ENCODE data around the gene KRTAP5-6.
"Not testable (repeated sequence)": the region's sequence is repeated elsewhere in the genome, so short reads cannot be mapped to it uniquely, and the experiment has no call there.

KRTAP5-6 gene

DNA sequence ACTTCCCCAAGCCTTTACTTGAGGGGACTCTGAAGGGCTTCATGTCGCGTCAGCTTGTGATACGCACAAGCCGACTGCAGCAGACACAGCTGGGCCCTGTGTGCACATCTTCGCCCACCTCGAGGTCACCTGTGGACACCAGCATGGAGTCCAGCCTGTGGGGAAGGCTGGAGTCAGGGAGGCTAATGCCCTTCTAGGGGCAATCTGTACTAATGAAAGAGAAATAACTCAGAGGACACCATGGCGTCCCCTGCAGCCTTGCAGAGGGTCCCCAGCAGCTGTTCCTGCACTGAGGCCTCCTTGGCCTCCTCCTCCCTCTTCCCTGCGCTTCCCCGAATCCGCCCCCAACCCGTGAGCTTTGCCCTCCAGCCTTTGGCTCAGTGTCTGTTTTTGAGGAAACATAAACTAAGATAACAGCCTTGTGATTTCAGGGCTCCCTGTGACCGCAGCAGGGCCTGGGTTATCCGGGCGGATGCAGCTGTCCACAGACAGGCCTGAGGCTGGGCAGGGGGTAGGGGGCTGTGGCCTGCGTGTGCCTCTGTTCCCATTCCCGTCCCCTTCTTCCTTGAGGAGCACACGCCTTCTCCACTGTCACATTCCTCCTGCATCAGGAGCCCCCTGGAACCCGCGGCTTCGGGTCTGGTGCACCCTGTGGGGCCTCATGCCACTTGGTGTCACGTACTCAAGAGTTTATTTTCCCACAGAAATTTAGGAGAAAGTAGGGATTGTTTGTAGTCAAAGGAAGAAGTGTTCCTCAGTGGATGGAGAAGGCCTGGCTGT is 42.4 kb upstream of the KRTAP5-6 start:
- H3K36me3 ChIP-seq (ENCODE audit: control insufficient read depth, insufficient read depth, low read length), result no peaks in the 10 kb centered on the region
- no peak overlapping the region for H3K4me3 ChIP-seq (ENCODE audit: low read length)
- H3K27me3 ChIP-seq (ENCODE audit: control insufficient read depth, insufficient read depth, low read length), result peaks cover 29% of the 10 kb centered on the region
- no peak overlapping the region for H3K9ac ChIP-seq (ENCODE audit: low read length)
- H3K9me3 ChIP-seq (ENCODE audit: control insufficient read depth, low read length), result no peaks in the 10 kb centered on the region
- H3K4me1 ChIP-seq (ENCODE audit: control insufficient read depth, insufficient read depth, low read length), result no peaks in the 10 kb centered on the region

DNA sequence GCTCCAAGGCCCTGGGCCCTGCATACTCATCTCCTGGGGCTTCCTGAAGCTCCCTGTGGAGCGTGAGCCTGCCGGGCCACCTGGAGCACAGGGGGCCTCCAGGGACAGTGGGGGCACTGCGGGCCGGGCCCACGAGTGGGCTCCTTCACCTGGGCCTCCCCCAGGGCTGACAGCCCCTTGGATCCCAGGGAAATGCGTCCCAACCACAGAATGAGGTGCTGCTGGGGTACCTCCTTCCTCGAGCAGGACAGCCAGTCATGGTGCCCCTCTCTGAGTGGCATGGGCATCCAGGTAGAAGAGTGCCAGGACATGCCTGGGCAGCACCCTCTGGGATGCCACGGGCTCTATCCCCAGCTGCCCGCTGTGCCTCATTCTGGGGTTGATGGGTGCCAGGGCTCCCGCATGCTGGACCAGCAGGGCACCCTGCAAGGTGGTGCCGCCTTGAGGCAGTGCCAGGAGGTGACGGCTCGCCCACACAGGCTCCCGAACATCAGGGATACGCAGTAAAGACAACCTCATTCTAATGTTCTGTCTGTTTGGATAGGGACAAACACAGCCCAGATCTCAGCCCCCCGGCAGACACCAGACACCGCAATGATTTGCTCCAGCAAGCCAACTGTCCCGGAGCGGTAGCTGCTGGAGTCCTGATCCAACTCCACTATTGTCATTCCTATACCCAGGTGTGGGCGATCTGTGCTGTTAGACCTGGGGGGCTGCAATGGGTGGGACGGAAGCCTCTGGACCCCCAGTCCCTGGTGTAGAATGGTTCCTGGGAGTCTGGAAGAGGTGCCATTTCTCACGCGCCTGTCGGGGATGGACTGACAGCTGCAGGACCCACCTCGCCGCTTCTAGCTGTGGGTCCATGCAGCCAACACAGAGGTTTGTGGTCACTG is 41.6 kb upstream of the KRTAP5-6 start:
- Histone ChIP-seq H3K9me3 (ENCODE audit: control insufficient read depth, low read length) (no peaks in the 10 kb centered on the region), H3K27me3 (ENCODE audit: control insufficient read depth, insufficient read depth, low read length) (peaks cover 35% of the 10 kb centered on the region), H3K36me3 (ENCODE audit: control insufficient read depth, insufficient read depth, low read length) (no peaks in the 10 kb centered on the region), H3K9ac (ENCODE audit: low read length) (no peak overlapping the region), H3K4me1 (ENCODE audit: control insufficient read depth, insufficient read depth, low read length) (peaks cover 3% of the 10 kb centered on the region), H3K4me3 (ENCODE audit: low read length) (no peak overlapping the region)

DNA sequence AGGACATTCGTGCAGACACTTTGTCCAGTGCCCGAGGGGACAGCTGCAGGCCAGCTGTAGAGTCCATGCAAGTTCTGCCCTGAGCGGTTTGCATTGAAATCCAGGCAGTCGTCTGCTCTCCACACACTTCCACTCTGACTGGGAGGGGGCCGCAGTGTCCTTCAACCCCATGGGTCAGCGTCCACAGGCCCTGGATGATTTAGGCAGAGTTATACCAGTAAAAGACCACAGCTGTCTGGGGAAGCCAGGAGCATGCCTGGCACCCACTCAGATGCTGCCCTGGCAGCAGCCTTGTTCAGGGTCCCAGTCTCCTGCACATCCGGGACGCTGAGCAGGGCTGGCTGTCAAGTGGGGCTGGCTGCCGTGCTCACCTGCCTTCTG is 40.9 kb upstream of the KRTAP5-6 start:
- peaks cover 37% of the 10 kb centered on the region for H3K27me3 ChIP-seq (ENCODE audit: control insufficient read depth, insufficient read depth, low read length)
- H3K36me3 ChIP-seq (ENCODE audit: control insufficient read depth, insufficient read depth, low read length), result no peaks in the 10 kb centered on the region
- H3K4me3 ChIP-seq (ENCODE audit: low read length), result no peak overlapping the region
- no peaks in the 10 kb centered on the region for H3K9me3 ChIP-seq (ENCODE audit: control insufficient read depth, low read length)
- peaks cover 7% of the 10 kb centered on the region for H3K4me1 ChIP-seq (ENCODE audit: control insufficient read depth, insufficient read depth, low read length)
- H3K9ac ChIP-seq (ENCODE audit: low read length), result no peak overlapping the region

DNA sequence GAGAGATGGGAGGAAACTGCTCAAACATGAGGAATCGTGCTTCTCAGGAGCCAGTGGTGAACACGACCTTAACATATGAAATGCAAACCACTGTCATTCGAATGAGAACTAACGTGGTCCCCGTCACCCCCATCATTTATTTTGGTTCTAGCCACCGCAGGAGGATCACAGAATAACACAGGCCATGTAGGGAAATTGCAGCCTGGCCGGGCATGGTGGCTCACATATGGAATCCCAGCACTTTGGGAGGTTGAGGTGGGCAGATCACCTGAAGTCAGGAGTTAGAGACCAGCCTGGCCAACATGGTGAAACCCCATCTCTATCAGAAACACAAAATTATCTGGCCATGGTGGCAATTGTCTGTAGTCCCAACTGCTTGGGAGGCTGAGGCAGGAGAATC is 40.3 kb upstream of the KRTAP5-6 start:
- Histone ChIP-seq H3K4me3 (ENCODE audit: low read length) (no peak overlapping the region), H3K9ac (ENCODE audit: low read length) (no peak overlapping the region), H3K4me1 (ENCODE audit: control insufficient read depth, insufficient read depth, low read length) (peaks cover 7% of the 10 kb centered on the region), H3K27me3 (ENCODE audit: control insufficient read depth, insufficient read depth, low read length) (peaks cover 37% of the 10 kb centered on the region), H3K9me3 (ENCODE audit: control insufficient read depth, low read length) (no peaks in the 10 kb centered on the region), H3K36me3 (ENCODE audit: control insufficient read depth, insufficient read depth, low read length) (no peaks in the 10 kb centered on the region)

DNA sequence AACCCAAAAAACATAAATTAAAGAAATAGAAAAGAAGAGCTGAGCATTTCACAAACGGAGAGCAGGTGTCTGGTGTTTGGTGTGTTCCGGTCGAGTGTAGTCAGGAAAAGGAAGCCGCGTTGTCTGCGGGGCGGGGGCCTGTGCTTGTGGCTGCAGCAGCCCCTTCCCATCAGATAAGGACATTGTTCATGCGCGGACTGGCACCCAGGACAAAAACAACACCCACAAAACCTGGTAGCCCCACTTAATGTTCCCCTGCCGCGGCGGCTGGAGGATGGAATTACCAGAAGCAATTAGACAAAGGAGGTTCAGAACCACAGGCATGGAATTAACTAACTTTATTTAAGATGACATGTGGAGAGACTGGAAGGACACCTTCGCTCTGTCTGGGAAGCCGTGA is 37.5 kb upstream of the KRTAP5-6 start:
- Histone ChIP-seq H3K36me3 (ENCODE audit: control insufficient read depth, insufficient read depth, low read length) (no peaks in the 10 kb centered on the region), H3K27me3 (ENCODE audit: control insufficient read depth, insufficient read depth, low read length) (peaks cover 21% of the 10 kb centered on the region), H3K4me1 (ENCODE audit: control insufficient read depth, insufficient read depth, low read length) (peaks cover 7% of the 10 kb centered on the region), H3K9me3 (ENCODE audit: control insufficient read depth, low read length) (no peaks in the 10 kb centered on the region), H3K4me3 (ENCODE audit: low read length) (no peak overlapping the region), H3K9ac (ENCODE audit: low read length) (no peak overlapping the region)

DNA sequence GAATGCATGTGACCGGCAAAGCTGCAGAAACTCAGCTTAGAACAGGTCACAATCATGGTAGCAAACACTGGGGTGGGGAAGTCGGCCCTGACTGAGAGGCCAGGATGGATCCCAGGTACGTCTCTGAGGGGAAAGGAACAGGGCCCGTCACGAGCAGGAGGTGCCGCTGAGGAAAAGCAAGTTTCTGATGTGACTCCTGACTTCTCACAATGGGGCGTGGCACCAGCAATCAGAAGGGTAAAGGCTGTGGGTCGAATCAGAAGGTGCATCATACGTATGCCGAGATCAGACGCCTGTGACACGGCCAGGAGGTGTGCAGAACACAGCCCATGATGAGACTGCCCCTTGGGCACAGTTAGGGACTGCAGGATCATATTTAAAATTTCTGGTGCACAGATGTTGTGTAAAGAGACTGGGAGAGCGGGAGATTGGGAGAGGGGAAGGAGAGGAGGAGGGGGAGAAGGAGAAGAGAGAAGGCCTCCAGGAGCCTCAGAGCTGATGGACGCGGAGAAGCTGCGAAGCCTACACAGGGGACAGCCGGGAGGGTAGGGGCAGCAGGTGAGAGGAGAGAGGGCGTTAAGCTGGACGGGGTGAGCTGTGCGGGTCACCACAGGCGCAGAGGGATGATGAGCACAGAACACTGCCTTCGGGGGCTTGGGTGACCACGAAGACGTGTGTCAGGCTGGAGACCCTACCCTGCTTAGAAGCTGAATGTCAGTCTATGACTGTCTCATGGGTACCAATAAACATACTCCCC is 36.7 kb upstream of the KRTAP5-6 start:
- Histone ChIP-seq H3K27me3 (ENCODE audit: control insufficient read depth, insufficient read depth, low read length) (peaks cover 13% of the 10 kb centered on the region), H3K9ac (ENCODE audit: low read length) (no peak overlapping the region), H3K9me3 (ENCODE audit: control insufficient read depth, low read length) (no peaks in the 10 kb centered on the region), H3K4me3 (ENCODE audit: low read length) (no peak overlapping the region), H3K4me1 (ENCODE audit: control insufficient read depth, insufficient read depth, low read length) (peaks cover 7% of the 10 kb centered on the region), H3K36me3 (ENCODE audit: control insufficient read depth, insufficient read depth, low read length) (no peaks in the 10 kb centered on the region)

DNA sequence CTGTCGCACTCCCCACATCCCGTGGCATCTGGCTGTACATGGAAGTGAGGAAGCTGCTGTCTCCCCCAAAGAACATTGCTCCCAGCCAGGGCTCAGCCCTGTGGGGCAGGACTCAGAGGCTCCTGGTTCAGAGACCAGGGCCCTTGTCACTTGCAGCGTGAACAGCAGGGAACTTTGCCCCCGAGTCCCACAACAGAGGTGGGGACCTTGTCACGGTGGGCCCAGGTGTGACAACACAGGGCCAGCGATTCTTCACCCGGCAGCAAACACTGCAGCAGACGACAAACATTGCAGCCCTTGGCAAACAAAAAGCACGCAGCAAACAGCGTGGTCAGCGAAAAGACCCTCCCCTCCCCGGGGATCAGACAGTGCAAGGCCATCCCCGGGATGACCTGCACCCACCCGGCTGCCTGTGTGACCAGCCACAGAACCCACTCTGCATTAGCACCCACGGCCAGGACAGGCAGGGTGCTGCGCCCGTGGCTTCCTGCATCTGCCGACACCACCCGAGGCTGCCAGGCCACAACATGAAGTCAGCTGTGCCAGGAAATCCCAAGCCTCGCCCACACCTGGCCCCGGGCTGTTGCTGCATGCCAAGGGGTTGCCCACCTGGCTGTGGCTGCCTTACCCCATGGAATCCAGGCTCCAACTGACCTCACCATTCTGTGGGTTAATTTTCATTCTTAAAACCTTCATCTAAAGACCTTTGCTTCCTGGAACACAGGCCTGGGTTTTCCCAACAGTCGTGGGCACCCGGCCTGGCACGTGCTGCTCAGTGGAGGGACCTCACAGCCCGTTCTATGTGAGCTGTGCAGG is 35.3 kb upstream of the KRTAP5-6 start:
- H3K27me3 ChIP-seq (ENCODE audit: control insufficient read depth, insufficient read depth, low read length); H3K9ac ChIP-seq (ENCODE audit: low read length); H3K36me3 ChIP-seq (ENCODE audit: control insufficient read depth, insufficient read depth, low read length); H3K4me3 ChIP-seq (ENCODE audit: low read length); H3K4me1 ChIP-seq (ENCODE audit: control insufficient read depth, insufficient read depth, low read length); H3K9me3 ChIP-seq (ENCODE audit: control insufficient read depth, low read length): not testable (repeated sequence)

DNA sequence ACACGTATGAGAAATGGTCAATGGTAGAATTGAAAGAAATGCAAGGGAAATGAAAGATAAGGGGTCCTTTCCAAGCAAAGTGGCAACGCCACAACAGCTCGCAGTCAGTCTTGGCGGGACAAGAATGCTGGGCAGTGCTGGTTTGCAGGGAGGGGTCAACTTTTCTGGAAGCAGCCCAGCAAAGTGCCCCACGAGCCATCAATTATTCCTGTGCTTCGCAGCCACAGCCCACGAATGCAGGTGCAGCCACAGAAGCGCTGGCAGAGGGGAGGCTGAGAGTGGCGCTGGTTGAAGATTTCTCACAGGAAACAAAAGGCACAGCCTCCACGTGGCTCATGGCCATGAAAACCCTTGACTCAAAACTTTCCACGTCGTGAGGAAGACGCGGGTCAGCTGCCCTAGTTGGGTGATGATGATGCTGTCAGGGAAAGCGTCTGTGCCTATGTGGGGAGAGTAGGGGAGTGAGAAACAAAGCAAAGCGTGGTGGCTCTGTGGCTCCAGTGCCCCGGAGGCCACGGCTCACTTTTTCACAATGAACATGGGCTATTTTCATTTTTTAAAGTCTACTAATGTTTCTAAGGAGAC is 34.2 kb upstream of the KRTAP5-6 start:
- H3K4me1 ChIP-seq (ENCODE audit: control insufficient read depth, insufficient read depth, low read length); H3K36me3 ChIP-seq (ENCODE audit: control insufficient read depth, insufficient read depth, low read length); H3K9ac ChIP-seq (ENCODE audit: low read length); H3K9me3 ChIP-seq (ENCODE audit: control insufficient read depth, low read length); H3K4me3 ChIP-seq (ENCODE audit: low read length): not testable (repeated sequence)
- peaks cover 14% of the 10 kb centered on the region for H3K27me3 ChIP-seq (ENCODE audit: control insufficient read depth, insufficient read depth, low read length)

DNA sequence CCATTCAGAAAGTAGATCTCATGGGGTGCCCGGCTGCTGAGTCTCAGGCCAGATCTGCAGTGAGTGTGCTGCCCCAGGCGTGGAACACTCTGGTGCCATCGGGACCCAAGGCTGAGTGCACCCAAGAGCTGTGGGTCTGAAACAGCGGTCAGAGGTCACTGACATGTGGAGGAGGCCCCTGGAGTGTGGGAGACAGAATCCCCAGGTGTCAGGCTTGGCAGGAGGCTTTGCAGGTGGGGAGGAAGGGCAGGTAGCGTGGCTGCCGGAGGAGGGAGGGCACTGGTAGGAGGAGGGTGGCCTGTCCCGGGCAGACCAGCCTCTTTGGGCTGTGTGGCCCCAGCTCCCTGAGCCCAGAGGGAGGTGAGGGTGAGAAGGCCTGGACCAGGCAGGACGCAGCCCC is 31.7 kb upstream of the KRTAP5-6 start:
- no peaks in the 10 kb centered on the region for H3K9me3 ChIP-seq (ENCODE audit: control insufficient read depth, low read length)
- H3K27me3 ChIP-seq (ENCODE audit: control insufficient read depth, insufficient read depth, low read length), result peaks cover 10% of the 10 kb centered on the region
- no peaks in the 10 kb centered on the region for H3K36me3 ChIP-seq (ENCODE audit: control insufficient read depth, insufficient read depth, low read length)
- H3K4me3 ChIP-seq (ENCODE audit: low read length), result no peak overlapping the region
- H3K9ac ChIP-seq (ENCODE audit: low read length), result no peak overlapping the region
- H3K4me1 ChIP-seq (ENCODE audit: control insufficient read depth, insufficient read depth, low read length), result peaks cover 5% of the 10 kb centered on the region

DNA sequence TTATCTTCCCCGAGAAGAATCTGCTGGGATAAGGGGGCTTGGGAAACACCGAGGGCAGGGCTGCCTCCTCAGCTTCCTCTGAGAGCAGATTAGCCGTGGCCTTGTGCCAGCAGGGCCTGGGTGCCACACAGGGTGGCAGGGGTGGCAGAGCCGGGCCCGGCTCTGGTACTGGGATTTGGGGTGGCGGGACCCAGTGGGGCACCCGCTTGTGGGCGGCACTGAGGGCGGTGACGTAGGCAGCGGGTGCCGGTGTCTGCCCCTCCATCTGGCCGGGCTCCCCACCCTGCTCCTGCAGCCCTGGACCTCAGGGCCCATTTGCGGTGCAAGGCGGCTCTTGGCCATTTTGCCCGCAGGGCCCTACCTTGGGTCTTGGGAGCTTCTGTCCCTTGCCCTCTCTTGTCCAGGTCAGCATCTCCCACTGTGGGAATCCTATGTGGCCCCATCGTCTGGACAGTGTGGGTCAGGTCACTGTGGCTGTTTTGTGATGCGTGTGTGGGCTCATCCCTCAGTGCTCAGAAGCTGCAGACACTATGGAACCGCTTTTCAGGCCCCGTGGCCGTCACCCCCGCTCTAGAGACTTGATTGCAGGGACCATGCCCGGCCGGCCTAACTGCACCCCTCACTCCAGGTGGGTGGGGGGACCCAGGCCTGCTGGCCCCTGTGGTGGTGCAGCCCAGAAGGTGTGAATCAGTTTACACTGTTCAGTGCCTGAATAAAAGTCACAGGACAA is 29.7 kb upstream of the KRTAP5-6 start:
- Histone ChIP-seq H3K4me3 (ENCODE audit: low read length) (no peak overlapping the region), H3K9me3 (ENCODE audit: control insufficient read depth, low read length) (no peaks in the 10 kb centered on the region), H3K4me1 (ENCODE audit: control insufficient read depth, insufficient read depth, low read length) (no peaks in the 10 kb centered on the region), H3K36me3 (ENCODE audit: control insufficient read depth, insufficient read depth, low read length) (no peaks in the 10 kb centered on the region), H3K9ac (ENCODE audit: low read length) (no peak overlapping the region), H3K27me3 (ENCODE audit: control insufficient read depth, insufficient read depth, low read length) (peaks cover 12% of the 10 kb centered on the region)

DNA sequence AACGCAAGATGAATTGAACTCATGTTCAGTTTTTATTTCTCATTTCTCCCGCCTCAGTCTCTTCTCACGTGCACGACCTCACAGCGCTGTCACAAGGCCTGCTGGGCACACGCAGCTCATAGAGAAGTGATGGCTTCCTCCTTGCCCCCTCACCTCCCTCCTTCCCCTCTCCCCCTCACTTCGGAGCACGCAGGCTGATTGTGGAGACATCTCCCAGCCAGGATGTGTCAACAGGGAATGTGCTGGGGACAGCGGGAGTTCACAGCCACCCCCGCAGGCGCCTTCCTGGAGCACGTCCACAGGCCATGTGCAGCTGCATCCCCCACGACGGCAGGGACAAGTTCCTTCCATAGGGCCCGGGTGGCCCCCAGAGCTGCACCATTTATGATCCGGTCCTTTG is 29.1 kb upstream of the KRTAP5-6 start:
- H3K4me1 ChIP-seq (ENCODE audit: control insufficient read depth, insufficient read depth, low read length), result no peaks in the 10 kb centered on the region
- H3K36me3 ChIP-seq (ENCODE audit: control insufficient read depth, insufficient read depth, low read length), result no peaks in the 10 kb centered on the region
- no peak overlapping the region for H3K9ac ChIP-seq (ENCODE audit: low read length)
- H3K27me3 ChIP-seq (ENCODE audit: control insufficient read depth, insufficient read depth, low read length), result peaks cover 12% of the 10 kb centered on the region
- no peak overlapping the region for H3K4me3 ChIP-seq (ENCODE audit: low read length)
- no peaks in the 10 kb centered on the region for H3K9me3 ChIP-seq (ENCODE audit: control insufficient read depth, low read length)
